Measurements from ENCODE around the gene RAPGEF1.

RAPGEF1 gene

DNA sequence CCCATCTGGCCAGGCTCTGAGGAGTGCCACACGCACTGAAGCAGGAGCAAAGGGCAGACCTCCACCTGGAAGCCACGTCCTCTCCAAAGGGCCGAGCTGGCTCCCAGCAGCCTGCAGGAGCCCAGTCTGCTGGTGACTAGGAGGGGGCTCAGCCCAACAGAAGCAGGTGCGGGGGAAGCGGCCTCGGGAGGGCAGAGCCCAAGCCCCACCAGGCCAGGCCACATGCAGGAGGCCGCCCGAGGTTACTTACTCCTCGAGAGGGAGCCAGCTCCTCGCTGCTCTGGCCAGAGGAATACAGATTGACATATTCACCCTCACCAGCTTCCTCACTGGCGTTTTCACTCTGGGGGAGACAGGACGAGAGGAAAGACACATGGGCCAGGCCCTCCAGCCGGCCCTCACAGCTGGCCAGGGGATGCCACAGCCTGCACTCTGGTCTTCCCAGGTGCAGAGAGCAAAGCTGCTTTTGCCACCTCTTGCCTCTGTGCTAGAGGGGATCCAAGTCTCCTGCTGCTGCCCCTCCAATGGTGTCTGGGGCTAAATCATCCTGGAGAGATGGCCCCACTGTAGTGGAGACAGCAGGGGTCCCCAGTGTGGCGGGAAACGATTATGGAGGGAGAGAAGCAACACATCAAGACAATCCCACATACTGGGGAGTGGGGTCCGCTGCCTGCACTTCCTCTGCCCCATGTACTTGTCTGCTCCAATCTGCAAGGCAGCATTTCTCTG lies 136.0 kb downstream of the RAPGEF1 start:
- no peak for DNase-seq (ENCODE audit: low read depth)

GRCh38 chr9:131603199-131603598 lies 136.7 kb downstream of the RAPGEF1 start:
- no peak for DNase-seq (ENCODE audit: low read depth)

GRCh38 chr9:131601683-131602181 lies 138.1 kb downstream of the RAPGEF1 start:
- no peak for DNase-seq (ENCODE audit: low read depth)

DNA sequence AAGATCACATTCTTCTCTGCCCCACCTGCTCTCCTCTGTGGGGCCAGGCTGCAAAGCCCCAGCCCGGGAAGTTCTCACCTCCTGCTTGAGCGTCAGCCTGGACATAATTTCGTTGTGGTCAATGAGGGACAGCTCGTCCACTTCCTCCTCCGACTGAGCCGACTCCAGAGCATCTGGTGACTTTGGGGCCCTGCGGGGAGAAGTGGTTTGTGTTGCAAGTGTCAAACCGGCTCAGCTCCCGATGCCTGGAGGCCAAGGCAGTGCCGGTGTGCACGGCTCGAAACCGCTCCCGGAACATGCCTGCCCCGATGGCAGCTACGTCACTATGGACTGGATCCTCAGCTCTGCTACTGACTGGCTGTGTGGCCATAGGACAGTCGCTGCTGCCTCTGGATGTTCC lies 141.8 kb downstream of the RAPGEF1 start:
- no peak for DNase-seq (ENCODE audit: low read depth)

DNA sequence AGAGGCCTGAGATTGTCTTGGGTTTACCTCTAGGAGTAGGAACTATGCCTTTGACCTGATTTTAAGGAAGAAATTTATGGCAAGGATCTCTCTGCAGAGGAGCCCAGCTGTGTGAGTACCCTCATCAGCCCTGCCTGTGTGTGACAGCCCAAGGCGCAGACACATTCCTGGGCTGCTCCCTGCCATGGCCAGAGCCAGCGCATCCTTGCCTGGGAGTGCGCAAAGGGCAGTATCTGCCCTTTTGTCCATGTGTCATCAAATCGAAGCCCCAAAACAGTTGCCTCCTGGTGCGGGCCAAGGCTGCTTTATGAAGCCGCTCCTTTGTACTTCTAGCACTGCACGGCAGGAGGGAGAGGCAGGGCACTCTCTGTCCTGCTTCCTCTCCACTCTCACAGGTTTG lies 142.6 kb downstream of the RAPGEF1 start:
- no peak for DNase-seq (ENCODE audit: low read depth)

GRCh38 chr9:131596430-131596743 lies 143.5 kb downstream of the RAPGEF1 start:
- DNase-seq (ENCODE audit: low read depth): no peak

- no peak for DNase-seq (ENCODE audit: low read depth)
Observed at GRCh38 chr9:131595696-131596429, 144.0 kb downstream of the RAPGEF1 start.

DNA sequence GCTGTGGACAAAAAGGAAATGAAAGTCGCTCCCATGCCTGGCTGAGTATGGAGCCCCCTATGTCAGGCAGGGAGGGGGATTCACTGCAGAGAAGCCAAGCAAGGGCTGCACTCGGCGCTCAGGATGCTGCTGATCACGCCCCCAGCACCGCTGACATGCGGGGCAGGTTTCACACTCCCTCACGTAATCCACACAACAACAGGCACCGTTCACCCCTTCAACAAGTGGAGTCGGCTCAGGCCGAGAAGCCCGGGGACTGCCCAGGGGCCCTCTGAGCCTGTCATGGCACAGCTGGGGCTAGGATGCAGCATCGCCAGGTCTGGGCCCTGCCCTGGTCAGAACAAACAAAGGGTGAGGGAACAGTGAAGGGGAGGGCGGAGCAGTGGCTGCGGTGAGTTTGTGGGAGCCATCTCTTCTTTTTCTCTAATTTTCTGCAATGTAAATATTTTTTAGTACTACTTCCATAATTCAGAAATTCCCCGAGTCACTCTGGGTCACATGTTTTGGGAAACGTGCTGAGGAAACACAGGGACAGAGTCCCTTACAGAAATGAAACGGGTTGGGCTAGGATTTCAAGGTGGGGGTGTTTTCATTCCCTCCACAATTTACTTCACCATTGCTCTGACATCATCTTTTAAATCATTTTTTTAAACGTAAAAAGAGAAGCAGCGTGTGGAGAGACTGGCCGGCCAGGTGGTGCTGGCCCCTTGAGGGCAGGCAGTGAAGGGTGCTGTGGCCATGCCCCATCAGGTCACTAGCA lies 144.8 kb downstream of the RAPGEF1 start:
- DNase-seq (ENCODE audit: low read depth): no peak

GRCh38 chr9:131593936-131594665 lies 145.8 kb downstream of the RAPGEF1 start:
- no peak for DNase-seq (ENCODE audit: low read depth)

- DNase-seq (ENCODE audit: low read depth): no peak
Observed at GRCh38 chr9:131593091-131593820, 146.6 kb downstream of the RAPGEF1 start.

GRCh38 chr9:131591845-131592208 lies 148.0 kb downstream of the RAPGEF1 start:
- no peak for DNase-seq (ENCODE audit: low read depth)

DNA sequence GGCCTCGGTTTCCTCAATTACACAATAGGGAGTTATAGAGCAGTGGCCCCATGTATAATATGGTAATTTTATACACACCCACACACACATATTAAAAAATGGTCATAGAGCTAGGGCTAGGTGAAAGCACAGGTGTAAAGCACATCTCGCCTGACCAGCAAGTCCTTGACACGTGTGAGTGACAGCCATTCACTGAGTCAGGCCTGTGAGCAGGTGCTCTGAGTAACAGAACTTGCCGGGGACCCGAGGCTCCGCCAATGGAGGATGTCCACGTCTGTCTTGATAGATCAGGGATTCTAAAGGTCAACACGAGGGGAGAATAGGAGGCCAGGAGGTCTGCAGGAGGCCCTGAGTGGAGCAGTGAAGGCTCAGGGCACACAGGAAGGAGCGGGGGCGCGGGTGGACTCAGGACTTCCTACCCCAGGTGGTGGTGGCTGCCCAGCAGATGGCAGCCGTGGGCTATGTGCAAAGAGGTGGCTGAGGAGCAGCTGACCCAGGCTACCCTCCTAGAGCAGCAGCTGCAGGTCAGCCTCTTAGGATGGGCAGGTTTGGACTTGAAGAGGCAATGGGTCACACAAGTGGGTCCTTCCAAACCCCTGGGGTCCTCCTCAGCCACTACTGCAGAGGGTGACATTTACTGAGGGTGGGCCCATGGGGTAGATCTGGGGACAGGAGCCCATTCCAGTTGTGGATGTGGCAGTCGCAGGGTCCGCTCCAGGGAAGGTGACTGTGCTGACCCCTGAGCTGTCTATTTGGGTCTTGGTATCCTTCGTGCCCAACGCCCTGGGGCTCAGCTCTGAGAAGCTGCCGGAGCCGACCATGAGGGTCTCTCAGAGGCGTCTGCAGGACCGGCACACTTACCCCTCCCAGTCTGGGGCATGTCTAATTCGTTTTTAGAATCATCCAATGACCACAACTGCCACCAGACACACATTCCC lies 148.7 kb downstream of the RAPGEF1 start:
- no peak for DNase-seq (ENCODE audit: low read depth)

DNA sequence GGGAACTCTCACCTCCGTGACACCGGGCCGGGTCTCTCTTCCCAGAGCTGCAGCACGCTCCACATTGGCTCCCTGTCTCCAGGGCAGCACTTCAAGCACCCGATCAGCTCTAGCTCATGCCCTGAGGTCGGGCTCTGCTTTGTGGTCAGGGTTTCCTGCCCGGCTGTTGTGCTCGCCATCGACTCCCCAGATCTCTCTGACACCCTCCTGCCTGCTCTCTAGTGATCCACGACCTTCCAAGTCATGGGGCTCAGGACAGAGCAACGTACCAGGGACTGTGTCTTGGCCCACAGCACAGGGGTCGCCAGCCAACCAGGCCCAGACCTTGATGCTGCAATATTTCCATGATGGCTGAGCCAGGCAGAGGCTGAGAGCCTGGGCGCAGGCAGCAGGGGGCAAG lies 149.4 kb downstream of the RAPGEF1 start:
- DNase-seq (ENCODE audit: low read depth): no peak

- no peak for DNase-seq (ENCODE audit: low read depth)
Observed at GRCh38 chr9:131589993-131590392, 149.9 kb downstream of the RAPGEF1 start.

- DNase-seq (ENCODE audit: low read depth): no peak
Observed at GRCh38 chr9:131589124-131589711, 150.7 kb downstream of the RAPGEF1 start.

DNA sequence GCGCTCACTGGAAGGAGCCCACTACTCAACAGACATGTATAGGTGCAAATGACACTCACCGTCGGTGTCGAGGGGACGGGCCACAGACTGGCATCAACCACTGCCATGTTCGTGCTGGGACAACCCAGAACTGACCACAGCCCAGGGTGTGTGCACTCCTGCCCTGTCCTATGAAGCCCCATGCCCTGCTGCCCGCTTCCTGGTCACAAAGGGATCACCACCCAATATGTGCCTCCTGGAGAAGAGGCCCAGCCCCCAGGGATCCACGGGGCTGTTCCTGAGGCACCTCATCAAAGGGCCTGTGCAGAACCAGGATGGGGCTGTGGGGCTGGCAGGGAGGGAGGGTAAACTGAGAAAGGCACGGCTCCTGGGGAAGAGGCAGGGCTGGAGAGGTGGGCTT lies 151.5 kb downstream of the RAPGEF1 start:
- DNase-seq (ENCODE audit: low read depth): no peak

GRCh38 chr9:131587906-131588305 lies 152.0 kb downstream of the RAPGEF1 start:
- no peak for DNase-seq (ENCODE audit: low read depth)

DNA sequence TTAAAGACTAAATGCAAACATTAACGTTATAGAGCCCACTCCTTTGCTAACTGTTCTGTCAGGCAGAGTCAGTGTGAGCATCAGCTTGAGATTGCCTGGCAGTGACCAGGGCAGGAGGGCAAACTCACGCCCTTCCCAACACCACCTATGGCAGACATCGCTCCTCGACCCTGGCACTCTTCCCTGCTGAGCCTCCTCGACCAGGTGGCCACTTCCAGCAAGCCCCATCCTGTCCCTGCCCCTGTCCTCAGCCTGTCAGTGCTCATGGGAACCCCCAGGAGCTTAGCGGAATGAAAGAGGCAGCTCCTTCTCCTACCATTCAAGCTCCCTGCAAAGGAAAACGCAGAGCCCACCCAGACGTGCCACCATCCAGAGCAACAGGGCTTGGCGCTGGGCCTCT lies 152.5 kb downstream of the RAPGEF1 start:
- no peak for DNase-seq (ENCODE audit: low read depth)

- DNase-seq (ENCODE audit: low read depth): no peak
Observed at GRCh38 chr9:131585375-131585774, 154.5 kb downstream of the RAPGEF1 start.

GRCh38 chr9:131584858-131585257 lies 155.0 kb downstream of the RAPGEF1 start:
- no peak for DNase-seq (ENCODE audit: low read depth)
